GM10248 (cell line): ENCODE data around the gene C11orf87.
A peak's percentile ranks its signal among the peaks of the same experiment; 100 is the strongest.

Experiments used
- CTCF ChIA-PET: fragments of 300-600 bp; sonication (Branson Sonifier 250); formaldehyde crosslinking; extraction: SDS; loops from one replicate; lab custom pipeline; 2021; ENCODE audit warnings: antibody characterized with exemption; lab: Yijun Ruan, JAX
- POLR2A ChIA-PET: fragments of 350-650 bp; sonication (Branson Sonifier 250); formaldehyde crosslinking; extraction: SDS; loops from one replicate; lab custom pipeline; 2020; ENCODE audit warnings: antibody characterized with exemption; lab: Yijun Ruan, JAX
- DNase-seq: peaks from one replicate; pipeline ENCODE4 v3.0.0; 2012; ENCODE audit errors: extremely low spot score
- TF ChIP-seq, protein P1 (sequence below): IDR thresholded peaks from 2 replicates; pipeline ENCODE4 v1.5.1; 2012; ENCODE audit warnings: mild to moderate bottlenecking, low read depth; ENCODE audit errors: extremely low read depth, missing control alignments, control extremely low read depth

The C11orf87 gene

DNA sequence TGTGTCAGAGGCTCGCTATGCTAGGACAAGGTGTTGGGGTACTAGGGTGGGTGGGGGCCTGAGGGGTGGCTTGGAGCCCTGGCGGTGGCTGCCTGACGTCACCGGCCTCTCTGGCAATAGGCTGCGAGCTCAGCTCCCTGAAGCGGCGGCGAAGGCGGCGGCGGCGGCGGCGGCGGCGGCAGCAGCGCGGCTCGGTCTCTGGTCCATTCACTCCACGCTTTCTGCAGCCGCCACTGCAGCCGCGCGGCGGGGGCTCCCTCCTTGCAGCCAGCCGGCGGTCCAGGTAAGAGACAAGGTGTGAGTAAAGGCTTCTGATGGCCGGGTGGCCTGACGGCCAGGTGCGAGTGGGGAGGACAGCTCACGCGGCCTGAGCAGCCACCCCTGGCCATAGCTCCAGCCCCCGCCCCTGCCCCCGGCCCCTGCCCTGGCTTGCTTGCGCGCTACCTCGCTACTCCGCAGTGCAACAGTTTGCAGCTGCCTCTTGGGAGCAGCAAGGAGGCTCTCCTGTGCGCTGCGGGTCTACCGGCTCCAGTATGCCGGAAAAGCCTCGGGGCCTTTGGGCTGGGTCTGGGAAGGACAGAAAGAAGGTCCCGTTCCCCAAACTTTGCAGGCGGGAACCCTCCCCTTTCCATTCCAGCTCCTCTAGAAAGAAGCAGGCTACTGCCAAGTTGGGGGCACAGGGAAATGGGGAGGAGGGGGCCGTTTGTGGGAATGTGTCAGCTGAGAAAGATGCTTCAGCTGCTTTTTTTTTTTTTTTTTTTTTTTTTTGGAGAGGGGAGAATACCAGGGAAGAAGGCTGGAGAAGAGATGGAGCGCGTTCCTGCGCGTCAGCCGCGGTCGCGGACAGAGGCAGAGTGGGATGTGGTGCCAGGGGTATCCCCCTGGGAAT, at the start of gene C11orf87:
C11orf87 (plus strand) TSS at position 210 of the 889 bp plus-strand sequence. CDS start 1,444 bp downstream, outside the sequence.
- ChIA-PET CTCF (no interaction called here), POLR2A (interaction anchor here (0.6 kb wide), 1 partner anchor 38 kb away, joined by 7 read pairs; no protein-coding TSS in a partner anchor)
- TF ChIP-seq, protein P1, sequence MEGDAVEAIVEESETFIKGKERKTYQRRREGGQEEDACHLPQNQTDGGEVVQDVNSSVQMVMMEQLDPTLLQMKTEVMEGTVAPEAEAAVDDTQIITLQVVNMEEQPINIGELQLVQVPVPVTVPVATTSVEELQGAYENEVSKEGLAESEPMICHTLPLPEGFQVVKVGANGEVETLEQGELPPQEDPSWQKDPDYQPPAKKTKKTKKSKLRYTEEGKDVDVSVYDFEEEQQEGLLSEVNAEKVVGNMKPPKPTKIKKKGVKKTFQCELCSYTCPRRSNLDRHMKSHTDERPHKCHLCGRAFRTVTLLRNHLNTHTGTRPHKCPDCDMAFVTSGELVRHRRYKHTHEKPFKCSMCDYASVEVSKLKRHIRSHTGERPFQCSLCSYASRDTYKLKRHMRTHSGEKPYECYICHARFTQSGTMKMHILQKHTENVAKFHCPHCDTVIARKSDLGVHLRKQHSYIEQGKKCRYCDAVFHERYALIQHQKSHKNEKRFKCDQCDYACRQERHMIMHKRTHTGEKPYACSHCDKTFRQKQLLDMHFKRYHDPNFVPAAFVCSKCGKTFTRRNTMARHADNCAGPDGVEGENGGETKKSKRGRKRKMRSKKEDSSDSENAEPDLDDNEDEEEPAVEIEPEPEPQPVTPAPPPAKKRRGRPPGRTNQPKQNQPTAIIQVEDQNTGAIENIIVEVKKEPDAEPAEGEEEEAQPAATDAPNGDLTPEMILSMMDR: no peak
- peak; percentile 11 for DNase-seq

DNA sequence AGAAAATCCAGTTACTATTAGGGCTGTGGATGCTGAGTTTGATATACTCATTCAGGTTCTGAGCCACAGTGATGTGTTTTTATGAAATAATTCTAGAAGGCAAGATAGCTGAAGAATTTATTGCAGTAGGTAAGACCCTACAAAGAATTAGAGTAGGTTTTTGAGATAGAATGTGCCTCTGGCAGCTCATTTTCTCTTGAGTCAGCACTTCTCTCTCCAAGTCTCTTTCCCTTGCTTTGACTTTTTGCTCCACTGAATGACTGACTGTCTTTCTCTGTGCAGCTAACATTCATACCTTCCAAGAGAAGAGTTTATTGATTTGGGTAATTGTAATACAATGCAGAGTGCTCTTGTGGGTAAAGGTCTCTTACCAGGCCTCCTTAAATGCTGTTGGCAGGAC, 48.0 kb upstream of the C11orf87 start:
- CTCF ChIA-PET: interaction anchor here (0.9 to 1.5 kb wide), 2 partner anchors 9 to 11 kb away, joined by 4 read pairs; no protein-coding TSS in a partner anchor
- POLR2A ChIA-PET: no interaction called here
- DNase-seq: no peak
- TF ChIP-seq, protein P1: no peak

DNA sequence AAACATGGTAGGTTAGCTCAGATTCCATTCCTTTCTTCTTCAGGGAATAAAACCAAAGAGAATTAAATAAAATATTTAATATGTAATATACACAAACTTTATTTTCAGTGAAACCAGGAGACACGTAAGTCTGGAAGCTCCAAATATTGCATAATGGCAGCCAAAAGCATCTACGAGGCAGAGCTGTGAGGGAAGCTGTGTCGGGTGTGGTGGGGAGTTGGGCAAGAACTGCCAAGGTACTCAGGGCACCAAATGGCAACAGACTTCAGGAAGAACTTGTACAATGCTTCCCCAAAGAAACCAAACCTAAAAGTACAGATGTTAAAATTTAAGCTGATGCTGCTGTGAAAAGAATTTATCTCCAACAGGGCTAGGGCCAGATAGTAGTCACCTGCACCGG, 47.5 kb upstream of the C11orf87 start:
- POLR2A ChIA-PET: no interaction called here
- CTCF ChIA-PET: interaction anchor here (0.9 to 2.8 kb wide), 3 partner anchors 8 to 12 kb away, joined by 4 to 7 read pairs (median 4); no protein-coding TSS in a partner anchor
- TF ChIP-seq, protein P1: no peak
- no peak for DNase-seq

DNA sequence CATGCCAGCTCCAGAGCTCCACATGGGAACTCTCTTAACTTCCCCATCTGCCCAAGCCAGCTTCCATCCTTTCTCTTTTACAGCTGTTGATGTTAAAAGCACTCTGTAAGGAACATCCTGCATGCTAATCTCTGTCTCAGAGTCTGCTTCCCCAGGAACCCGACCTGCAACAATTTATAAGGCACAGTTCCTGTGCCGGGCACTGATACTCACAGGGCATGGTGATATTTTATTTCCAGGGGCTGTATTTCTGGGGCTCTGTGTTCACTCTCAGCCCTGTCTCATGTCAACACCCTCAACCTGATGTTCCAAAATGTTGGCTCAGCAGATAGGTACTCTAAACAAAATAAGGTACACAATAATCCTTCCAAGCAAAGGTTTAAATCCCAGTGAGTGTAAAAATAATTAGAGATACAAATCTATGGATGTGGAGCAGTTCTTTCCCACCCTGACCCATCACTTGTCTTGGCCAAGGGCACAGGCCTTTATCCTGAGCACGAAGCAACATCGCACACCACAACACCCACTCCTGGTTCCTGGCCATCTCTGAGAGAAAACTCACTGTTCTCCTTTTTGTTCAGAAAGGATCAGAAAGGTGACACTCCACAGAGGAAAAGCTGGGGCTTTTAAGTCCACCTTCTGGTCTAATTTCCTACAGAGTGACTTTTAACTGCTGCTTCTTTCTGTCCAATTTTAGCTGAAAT, 44.8 kb upstream of the C11orf87 start:
- TF ChIP-seq, protein P1: no peak
- ChIA-PET POLR2A (no interaction called here), CTCF (interaction anchor here (2.8 kb wide), 1 partner anchor 8 kb away, joined by 7 read pairs; no protein-coding TSS in a partner anchor)
- no peak for DNase-seq

DNA sequence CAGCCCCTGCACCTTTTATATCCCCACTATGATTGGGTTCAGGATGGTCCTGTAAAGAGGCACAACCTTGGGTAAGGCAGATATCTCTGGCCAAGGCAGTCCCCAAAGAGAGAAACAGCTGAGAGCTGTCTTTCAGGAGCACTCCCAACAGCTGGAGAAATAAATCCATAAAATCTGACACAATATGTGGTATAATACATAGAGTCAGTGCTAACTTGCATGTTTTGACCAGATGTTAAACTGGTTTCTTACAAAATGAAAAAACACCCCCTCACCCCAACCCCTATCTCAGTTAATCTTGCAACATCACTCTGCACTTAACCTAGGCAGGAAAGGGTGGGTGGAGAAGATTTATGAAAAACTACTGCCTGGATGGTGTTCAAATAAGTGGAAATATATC, 44.0 kb upstream of the C11orf87 start:
- POLR2A ChIA-PET: no interaction called here
- TF ChIP-seq, protein P1: no peak
- no peak for DNase-seq
- CTCF ChIA-PET: no interaction called here

DNA sequence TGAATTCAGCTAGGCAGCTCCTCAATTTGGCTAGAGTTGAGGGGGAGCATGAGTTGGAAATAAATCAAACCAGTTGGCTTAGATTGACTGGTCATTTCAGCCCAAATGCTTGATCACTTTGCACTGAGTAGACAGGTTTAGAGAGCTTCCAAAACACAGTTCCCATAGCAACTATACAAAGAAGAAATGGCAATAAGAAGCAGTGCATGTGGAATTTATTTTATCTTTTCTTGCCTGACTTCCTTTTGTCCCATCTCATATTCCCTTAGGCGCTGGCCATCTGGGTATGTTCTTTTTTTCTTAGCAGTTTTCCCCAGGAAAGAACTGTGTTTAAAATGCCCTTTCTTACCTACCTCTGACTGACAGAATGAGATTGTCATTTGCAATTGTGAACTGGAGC, 38.7 kb upstream of the C11orf87 start:
- POLR2A ChIA-PET: no interaction called here
- no peak for DNase-seq
- TF ChIP-seq, protein P1: no peak
- CTCF ChIA-PET: interaction anchor here (1.8 kb wide), 1 partner anchor 9 kb away, joined by 4 read pairs; no protein-coding TSS in a partner anchor
